Colonic mucosa (tissue), 4 donors: ENCODE results near the gene BCAS1. TPM values are rescaled to one million over a fixed set of nuclear protein-coding genes. Genes with fewer than 3 reads are reported as not detected.
A peak's percentile ranks its signal among the peaks of the same experiment; 100 is the strongest.

Experiments used
- DNase-seq: peaks from one replicate; pipeline ENCODE4 v3.0.0-alpha.2; 2020
- H3K27ac ChIP-seq: fragments of 200-600 bp; one replicate; pipeline ENCODE4 v1.8.0; 2021
- H3K27me3 ChIP-seq: fragments of 200-600 bp; one replicate; pipeline ENCODE4 v1.8.0; 2021
- H3K36me3 ChIP-seq: fragments of 200-600 bp; one replicate; pipeline ENCODE4 v1.8.0; 2021
- H3K4me1 ChIP-seq: fragments of 200-600 bp; one replicate; pipeline ENCODE4 v1.8.0; 2021; ENCODE audit warnings: mild to moderate bottlenecking
- H3K4me3 ChIP-seq: fragments of 200-600 bp; one replicate; pipeline ENCODE4 v1.8.0; 2021
- H3K9ac ChIP-seq, 2 donors: one replicate each; pipeline ENCODE4 v1.7.0; 2013; ENCODE audit warnings: control low read depth in 2 of 2, low read depth in 2 of 2, low read length in 2 of 2
- H3K9me3 ChIP-seq: fragments of 200-600 bp; one replicate; pipeline ENCODE4 v1.8.0; 2021
- CTCF ChIP-seq: fragments of 200-600 bp; IDR thresholded peaks from one replicate; pipeline ENCODE4 v1.8.0; 2022; ENCODE audit warnings: antibody characterized with exemption, mild to moderate bottlenecking
- intact Hi-C: fragments of 100-400 bp; cut with DNase I; formaldehyde crosslinking; loops from one replicate; pipeline ENCODE4 v1.14.1; 2022
- total RNA-seq, 2 donors: library from RNA; stranded (reverse); fragmentation: NEBNext Ultra II Directional in 1 of 2; extraction: Animal tissue kit (Norgen Biotek cat#: 25700) in 1 of 2; gene quantifications; one replicate each; pipeline ENCODE4 v1.2.1, GENCODE V29; 2021
- donor health status: healthy.
- donor health status: DM: no; HTN: no; CAD: no.
- donor health status: DM: no; HTN: no; CAD: no.

Gene BCAS1
- total RNA-seq, 2 donors from 2014 or later = 67.9 to 154 TPM

DNA sequence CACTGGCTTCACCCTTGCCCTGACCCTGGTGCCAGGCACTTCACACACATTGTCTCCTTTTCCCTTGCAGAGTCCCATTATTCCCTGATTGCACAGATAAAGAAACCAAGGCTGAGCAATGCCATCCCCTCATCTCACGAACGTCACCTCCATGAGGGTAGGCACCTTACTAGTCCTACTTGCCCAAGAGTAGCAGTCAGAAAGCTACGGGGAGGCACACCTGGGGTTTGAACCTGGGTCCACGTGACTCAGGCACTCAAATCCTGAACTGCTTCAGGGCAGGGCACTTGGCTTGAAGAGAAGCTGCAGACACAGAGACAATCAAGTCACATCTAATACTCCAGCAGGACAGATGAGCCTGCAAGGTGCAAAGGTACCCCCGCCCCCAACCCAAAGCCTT lies 1.9 kb downstream of the BCAS1 start:
- no peak for TF ChIP-seq CTCF
- peaks cover 6% of the 10 kb centered on the region for H3K4me1 ChIP-seq
- H3K36me3 ChIP-seq = no peaks in the 10 kb centered on the region
- no peaks in the 10 kb centered on the region for H3K9me3 ChIP-seq
- H3K4me3 ChIP-seq = peak overlapping the region; percentile 32
- no peak for DNase-seq
- H3K27ac ChIP-seq = peak overlapping the region; percentile 90
- peak overlapping the region; percentile 32 to 64 for H3K9ac ChIP-seq
- H3K27me3 ChIP-seq = no peaks in the 10 kb centered on the region
- intact Hi-C loops = no loop called here

- no peaks in the 10 kb centered on the region for H3K36me3 ChIP-seq
- H3K27ac ChIP-seq = peak overlapping the region; percentile 90
- no peaks in the 10 kb centered on the region for H3K27me3 ChIP-seq
- TF ChIP-seq CTCF = no peak
- peak; percentile 93 for DNase-seq
- intact Hi-C loops = no loop called here
- no peaks in the 10 kb centered on the region for H3K9me3 ChIP-seq
- peaks cover 6% of the 10 kb centered on the region for H3K4me1 ChIP-seq
- peak overlapping the region; percentile 32 for H3K4me3 ChIP-seq
- peak overlapping the region; percentile 32 to 64 for H3K9ac ChIP-seq
Measured at GRCh38 chr20:54067606-54068174, 2.7 kb downstream of the BCAS1 start.

DNA sequence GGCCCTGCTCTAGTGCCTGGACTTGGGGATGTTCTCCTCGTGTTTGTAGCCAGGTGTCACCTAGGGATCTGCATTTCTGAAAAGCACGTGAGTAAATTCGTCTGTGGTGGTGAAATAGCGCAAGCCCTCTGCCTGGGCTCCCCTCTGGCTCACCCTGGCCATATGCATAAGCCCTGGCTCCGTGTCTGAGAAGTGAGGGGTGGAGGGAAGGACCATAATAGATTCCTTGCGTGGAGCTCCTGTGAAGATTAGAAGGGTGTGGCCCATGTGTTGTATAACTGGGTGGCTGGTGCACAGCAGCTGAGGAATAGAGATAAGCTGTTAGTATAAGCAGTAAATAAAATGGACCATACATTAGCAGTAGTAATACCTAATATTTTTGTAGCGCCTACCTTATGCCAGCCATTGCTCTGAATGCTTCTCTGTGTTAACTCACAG lies 4.8 kb downstream of the BCAS1 start:
- H3K27me3 ChIP-seq = no peaks in the 10 kb centered on the region
- H3K36me3 ChIP-seq = no peaks in the 10 kb centered on the region
- DNase-seq = peak; percentile 54
- TF ChIP-seq CTCF = no peak
- no peak overlapping the region for H3K9ac ChIP-seq
- H3K4me3 ChIP-seq = no peak overlapping the region
- H3K4me1 ChIP-seq = peaks cover 6% of the 10 kb centered on the region
- H3K27ac ChIP-seq = no peak overlapping the region
- no peaks in the 10 kb centered on the region for H3K9me3 ChIP-seq
- intact Hi-C loops = no loop called here

GRCh38 chr20:54064939-54065338 lies 5.5 kb downstream of the BCAS1 start:
- no peaks in the 10 kb centered on the region for H3K36me3 ChIP-seq
- no peak overlapping the region for H3K9ac ChIP-seq
- no peak overlapping the region for H3K27ac ChIP-seq
- no peak for DNase-seq
- no peak overlapping the region for H3K4me3 ChIP-seq
- peaks cover 6% of the 10 kb centered on the region for H3K4me1 ChIP-seq
- no peaks in the 10 kb centered on the region for H3K27me3 ChIP-seq
- intact Hi-C loops = no loop called here
- no peaks in the 10 kb centered on the region for H3K9me3 ChIP-seq
- TF ChIP-seq CTCF = no peak

- Histone ChIP-seq H3K27ac (no peak overlapping the region), H3K4me3 (no peak overlapping the region), H3K9me3 (no peaks in the 10 kb centered on the region), H3K9ac (no peak overlapping the region), H3K36me3 (no peaks in the 10 kb centered on the region), H3K27me3 (no peaks in the 10 kb centered on the region), H3K4me1 (peaks cover 6% of the 10 kb centered on the region)
- intact Hi-C loops = no loop called here
- no peak for TF ChIP-seq CTCF
- DNase-seq = no peak
Measured at GRCh38 chr20:54063992-54064676, 6.3 kb downstream of the BCAS1 start.
